Stimulated activated naive CD4-positive, alpha-beta T cell (primary cell): ENCODE results near the gene HECA.
"Not testable (repeated sequence)": the region's sequence is repeated elsewhere in the genome, so short reads cannot be mapped to it uniquely, and the experiment has no call there.

Experiments used
- DNase-seq, 6 experiments: peaks; one replicate each; lab custom pipeline; 2025; lab: John Stamatoyannopoulos, UW

HECA gene, protein sequence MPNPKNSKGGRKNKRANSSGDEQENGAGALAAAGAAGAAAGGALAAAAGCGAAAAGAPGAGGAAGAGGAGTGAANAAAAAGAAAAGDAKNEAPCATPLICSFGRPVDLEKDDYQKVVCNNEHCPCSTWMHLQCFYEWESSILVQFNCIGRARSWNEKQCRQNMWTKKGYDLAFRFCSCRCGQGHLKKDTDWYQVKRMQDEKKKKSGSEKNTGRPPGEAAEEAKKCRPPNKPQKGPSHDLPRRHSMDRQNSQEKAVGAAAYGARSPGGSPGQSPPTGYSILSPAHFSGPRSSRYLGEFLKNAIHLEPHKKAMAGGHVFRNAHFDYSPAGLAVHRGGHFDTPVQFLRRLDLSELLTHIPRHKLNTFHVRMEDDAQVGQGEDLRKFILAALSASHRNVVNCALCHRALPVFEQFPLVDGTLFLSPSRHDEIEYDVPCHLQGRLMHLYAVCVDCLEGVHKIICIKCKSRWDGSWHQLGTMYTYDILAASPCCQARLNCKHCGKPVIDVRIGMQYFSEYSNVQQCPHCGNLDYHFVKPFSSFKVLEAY

DNA sequence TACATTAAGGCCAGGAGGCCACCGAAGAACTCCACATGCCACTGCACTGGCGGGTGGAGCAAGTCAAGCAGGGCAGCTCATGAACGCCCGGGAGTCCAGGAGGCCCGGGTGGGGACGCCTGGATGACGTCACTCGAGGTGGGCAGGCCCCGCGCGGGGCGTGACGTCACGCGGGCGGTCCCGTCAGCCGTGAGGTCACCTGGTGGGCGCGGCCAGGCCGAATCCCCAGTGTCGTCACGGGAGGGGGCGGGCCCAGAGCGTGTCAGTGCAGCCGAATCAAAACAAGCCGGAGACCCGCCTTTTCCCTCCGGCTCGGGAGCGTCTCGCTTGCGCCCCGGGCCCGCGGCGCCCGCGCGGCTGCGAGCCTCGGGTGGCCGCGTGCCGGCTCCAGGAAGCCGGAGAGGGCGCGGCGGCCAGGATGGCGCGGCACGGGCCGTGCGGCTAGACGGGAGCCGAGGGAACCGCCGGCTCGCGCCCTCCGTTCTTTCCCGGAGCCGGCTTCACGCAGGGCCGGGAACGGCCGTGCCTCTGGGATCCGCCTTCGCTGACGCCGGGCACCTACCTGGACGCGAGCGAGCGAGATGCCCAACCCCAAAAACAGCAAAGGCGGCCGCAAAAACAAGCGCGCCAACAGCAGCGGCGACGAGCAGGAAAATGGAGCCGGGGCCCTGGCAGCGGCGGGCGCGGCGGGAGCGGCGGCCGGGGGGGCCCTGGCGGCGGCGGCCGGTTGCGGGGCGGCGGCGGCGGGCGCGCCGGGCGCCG lies at the start of gene HECA:
Gene HECA (plus strand): TSS at position 264 of the 761 bp plus-strand sequence. CDS start 317 bp downstream, at position 581.
- DNase-seq, result peak; percentile 98 to 99 (median 99)

DNA sequence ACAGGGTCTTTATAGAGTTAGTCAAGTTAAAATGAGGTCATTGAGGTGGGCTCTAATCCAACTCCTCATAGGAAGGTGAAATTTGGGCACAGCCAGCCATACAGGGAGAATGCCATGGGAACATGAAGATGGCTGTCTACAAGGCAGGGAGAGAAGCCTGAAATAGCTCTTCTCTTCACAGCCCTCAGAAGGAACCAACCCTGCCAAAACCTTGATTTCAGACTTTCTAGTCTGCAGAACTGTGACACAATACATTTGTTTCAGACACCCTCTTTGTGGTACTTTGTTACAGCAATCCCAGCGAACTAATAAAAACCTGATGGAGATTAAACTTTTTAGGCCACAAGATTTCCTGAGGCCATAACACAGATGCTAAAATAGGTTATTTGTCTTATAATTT lies 43.1 kb upstream of the HECA start:
- DNase-seq, result no peak

DNA sequence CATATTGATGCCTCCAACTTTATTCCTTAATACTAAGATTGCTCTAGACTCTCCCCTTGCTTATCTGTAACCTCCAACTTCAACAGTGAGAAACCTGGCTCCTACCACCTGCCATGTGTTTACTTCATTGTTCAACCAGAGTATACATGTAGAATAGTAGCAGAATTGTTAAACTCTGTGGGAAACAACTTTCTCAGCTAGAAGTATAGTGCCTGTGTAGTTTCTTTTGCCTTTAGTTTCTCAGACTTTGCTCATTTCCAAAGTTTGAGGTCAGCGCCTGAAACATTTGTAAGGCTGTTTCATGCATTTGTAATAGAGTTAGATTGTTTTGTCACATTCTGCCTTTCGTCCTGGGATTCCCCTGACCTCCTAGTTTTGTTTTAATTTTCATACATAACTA lies 34.9 kb upstream of the HECA start:
- no peak for DNase-seq

DNA sequence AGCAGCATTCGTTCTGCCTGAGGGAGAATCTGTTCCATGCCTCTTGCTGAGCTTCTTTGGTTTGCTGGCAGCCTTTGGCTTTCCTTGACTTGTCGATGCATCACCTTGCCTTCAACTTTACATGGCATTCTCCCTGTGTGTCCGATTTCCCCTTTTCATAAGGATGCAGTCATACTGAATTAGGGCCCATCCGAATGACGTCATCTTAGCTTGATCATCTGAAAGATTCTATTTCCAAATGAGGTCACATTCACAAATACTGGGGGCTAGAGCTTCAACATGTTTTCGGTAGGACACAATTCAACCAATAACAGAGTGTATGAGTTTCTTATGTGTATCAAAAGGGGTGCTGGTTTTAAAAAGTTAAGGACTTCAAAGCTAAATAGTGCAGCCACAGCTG lies 27.8 kb upstream of the HECA start:
- no peak for DNase-seq

DNA sequence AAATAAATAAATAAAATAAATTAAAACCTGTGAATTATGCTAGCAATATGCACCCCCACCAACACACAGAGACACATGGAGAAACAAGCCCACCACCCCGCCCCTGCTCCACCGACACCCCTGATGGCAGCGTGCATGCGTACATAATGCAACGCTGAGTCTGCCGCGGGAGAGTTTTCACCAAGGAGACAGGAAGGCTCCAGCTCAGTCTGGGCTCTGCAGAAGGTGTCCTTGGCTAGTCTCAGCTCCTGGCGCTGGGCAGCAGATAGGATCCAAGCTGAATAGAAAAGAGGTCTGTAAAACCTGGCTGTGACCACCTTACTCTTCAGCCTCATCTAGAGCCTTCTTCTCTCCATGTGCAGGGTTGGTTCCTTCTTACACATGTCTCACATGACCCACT lies 26.5 kb upstream of the HECA start:
- no peak for DNase-seq

DNA sequence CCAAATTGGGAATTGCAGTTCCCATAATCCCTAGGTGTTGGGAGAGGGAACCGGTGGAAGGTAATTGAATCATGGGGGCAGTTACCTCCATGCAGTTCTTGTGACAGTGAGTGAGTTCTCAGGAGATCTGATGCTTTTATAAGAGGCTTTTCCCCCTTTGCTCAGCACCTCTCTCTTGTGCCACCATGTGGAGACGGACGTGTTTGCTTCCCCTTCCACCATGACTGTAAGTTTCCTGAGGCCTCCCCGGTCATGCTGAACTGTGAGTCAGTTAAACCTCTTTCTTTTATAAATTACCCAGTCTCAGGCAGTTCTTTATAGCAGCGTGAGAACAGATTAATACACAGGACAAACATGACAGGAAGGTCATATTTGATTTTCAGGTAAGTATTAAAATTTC lies 25.3 kb upstream of the HECA start:
- no peak for DNase-seq

DNA sequence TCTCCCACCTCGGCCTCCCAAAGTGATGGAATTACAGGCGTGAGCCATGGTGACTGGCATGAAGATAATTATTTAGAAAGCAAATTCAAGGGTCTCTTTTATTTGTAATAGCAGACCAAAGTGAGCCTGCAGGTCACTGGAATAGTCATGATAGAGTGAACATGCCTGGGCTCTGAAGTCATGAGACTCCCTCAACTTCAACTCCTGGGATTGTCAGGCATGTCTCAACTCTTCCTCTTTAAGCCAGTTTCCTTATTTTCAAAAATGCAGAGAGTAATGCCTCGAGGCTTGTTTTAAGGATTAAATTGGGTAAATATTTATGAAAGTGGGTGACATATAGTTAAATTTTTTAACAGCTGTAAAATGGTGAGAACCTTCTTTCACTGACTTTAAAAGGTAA lies 22.7 kb upstream of the HECA start:
- DNase-seq, result no peak

DNA sequence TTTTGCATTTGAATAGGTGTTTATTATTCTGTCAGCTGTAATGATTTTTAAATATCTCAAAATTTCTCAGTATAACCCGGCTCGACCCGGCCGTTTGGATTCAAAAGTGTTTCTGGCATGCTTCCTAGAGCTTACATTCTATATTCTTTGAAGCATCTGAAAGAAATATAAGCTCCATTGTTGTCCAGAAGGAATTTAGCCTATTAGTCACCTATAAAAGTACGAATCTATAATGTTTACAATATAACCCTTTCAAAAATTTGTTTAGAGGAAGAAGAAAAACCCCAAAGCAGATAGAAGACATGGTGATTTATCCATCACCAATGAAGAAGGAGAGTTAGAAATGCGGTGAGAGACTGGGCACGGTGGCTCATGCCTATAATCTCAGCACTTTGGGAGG lies 22.3 kb upstream of the HECA start:
- DNase-seq, result no peak

DNA sequence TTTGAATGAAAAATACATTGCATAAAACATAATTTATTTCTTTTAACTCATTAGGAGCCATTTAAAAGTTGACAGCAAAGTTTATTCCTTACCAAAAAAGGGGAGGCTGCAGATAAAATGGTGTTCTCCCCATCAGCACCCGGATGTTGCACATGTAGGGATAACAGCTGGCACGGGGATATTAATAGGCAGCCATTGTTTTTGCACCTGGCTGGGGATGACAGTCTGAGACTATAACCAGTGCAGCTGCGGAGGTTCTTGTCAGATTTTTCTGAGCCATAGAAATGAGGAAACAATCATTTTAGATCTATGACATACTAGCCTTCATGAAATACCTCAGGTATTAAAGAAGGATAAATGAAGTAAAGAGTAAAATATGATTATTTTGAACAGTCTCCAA lies 20.1 kb upstream of the HECA start:
- DNase-seq, result no peak

DNA sequence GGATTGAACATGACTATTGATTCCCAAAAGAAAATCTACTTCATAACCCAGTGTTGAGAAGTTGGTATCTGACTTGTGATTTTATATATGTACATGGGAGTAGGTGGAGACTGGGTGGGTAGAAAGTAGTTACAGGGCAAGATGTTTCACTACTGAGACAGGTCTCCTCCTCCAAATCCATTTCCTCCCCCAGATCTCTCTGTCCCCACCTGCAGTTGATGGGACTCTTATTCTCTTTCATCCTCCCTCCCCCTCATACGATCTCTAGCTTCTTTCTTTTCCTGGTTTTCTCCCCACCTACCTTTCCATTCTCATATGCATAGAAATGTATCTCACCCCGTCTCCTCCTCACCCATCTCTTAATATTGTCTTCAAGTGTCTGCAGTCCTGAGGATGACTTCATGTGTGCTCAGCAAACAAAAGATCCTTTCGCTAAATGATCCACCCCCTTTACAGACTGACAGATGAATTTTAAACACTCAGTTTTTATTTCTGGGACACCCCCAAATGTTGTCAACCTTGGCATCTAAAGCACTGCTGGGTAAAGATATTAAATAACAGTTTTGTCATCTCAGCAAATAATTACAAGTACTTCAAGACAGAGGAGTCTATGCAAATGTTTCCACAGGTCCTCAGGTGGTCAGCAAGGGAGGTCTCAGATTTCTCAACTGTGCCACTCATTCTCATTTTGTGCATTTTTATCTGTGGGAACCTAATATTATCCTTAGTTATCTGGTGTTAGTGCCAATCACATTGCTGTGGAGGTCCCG lies 18.7 kb upstream of the HECA start:
- no peak for DNase-seq

DNA sequence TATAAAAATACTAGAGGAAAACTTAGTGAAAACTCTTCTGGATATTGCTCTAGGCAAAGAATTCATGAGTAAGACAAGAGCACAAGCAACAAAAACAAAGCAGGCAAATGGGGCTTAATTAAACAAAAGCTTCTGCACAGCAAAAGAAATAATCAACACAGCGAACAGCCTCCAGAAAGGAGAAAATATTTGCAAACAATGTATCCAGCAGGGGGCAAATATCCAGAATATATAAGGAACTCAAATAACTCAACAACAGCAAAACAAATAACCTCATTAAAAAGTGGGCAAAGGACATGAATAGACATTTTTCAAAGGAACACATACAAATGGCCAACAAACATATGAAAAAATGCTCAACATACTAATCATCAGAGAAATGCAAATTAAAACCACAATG lies 17.1 kb upstream of the HECA start:
- DNase-seq, result no peak

DNA sequence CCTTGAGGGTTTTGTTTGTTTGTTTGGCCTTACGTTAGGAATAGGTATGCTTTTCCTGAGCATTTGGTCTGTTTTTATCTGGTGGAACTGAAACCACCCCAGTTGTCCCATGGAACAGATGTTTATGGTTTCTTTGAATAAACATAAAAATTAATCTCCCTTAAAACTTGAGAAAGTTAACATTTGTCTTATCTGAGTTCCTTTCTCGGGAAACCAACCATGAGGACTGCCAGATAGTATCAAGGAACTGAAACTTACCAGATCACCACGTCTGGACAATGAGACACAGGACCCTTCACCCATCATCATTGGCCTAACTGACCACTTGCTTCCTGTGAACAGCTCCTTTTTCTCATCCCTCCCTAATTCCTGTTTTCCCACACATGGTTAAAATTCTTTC lies 15.3 kb upstream of the HECA start:
- DNase-seq, result no peak

DNA sequence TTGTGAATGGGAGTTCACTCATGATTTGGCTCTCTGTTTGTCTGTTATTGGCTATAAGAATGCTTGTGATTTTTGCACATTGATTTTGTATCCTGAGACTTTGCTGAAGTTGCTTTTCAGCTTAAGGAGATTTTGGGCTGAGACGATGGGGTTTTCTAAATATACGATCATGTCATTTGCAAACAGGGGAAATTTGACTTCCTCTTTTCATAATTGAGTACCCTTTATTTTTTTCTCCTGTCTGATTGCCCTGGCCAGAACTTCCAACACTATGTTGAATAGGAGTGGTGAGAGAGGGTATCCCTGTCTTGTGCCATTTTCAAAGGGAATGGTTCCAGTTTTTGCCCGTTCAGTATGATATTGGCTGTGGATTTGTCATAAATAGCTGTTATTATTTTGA lies 12.1 kb upstream of the HECA start:
- not testable (repeated sequence) for DNase-seq

DNA sequence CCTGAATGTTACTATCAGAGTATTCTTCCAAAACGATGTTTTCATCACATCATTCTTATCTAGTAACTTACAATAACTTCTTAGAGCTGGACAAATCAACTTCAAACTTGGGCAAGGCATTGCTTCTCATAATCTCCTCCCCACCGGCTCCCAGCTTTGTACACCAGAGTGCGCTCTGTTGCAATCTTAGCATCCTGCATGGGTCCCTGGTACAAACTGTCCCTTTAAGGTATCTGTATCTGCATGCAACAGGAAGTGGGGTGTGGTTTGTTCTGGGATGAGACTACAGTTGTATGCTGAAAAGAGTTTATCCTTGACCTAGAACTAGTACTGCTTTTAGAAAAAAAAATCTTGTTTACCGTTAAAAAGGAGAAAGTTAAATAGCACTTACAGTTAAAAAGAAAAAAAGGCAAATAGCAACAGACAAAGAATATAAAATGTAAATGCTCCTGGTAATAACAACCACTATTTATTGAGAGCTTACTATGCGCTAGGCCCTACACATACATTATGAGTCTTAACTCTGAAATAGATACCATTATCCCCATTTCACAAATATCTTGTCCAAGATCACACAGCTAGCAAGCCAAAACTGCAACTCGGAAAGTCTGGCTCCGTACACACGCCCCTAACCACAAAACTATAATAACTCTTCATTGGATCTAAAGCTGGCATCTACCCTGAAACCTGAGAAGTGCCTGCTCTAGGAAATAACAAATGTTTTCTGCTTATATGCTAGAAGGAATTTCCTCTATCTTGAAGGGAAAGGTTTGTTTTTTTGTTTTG lies 9.8 kb upstream of the HECA start:
- peak; percentile 37 to 89 (median 76) for DNase-seq

DNA sequence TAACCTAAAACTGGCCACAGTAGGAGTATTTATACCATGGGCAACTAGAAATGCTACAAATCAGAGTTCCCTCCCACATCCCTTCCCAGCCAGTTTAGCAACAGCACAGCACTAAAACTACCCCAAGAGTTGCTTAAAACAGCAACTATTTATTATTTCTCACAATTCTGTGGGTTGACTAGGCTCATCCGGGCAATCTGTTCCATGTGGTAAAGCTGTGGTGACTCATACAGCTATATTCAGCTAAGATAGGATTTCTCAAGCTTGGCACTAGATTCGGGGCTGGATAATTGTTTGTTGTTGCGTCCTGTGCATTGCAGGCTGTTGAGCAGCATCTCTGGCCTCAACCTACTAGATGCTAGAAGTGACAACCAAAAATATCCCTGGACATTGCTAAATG lies 8.6 kb upstream of the HECA start:
- no peak for DNase-seq

DNA sequence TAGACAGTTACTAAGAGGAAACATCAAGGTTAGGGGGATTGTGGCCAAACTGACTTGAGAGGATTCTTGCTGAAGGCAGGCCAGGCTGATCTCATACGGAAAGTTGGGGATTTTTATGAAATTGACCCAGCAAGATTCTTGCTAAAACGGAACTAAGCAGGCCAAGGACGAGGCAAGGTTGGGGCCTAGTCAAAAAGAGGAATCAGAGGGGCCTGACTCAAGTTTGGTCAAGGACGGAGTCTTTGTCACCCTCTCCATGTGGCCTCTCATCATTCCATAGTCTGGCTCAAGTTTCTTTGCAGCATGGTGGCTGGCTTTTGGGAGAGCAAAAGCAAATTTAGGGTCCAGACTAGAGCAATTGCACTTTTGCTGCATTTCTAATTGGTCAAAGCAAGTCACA lies 7.9 kb upstream of the HECA start:
- DNase-seq, result no peak

DNA sequence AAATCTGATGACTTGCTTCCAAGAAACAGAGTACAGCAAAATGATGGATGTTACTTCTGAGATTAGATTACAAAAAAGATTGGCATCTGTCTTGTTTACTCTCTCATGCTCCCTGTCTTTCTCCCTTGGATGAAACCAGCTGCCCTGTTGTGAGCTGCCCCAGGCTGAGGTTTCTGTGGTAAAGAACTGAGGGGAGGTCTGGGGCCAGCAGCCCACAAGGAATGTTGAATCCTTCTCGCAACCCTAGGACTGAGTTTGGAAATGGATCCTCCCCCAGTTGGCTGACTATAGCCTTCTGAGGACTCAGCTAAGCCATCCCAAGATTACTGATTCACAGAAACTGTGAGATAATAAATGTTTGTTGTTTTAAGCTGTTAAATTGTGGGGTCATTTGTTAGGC lies 5.6 kb upstream of the HECA start:
- no peak for DNase-seq

DNA sequence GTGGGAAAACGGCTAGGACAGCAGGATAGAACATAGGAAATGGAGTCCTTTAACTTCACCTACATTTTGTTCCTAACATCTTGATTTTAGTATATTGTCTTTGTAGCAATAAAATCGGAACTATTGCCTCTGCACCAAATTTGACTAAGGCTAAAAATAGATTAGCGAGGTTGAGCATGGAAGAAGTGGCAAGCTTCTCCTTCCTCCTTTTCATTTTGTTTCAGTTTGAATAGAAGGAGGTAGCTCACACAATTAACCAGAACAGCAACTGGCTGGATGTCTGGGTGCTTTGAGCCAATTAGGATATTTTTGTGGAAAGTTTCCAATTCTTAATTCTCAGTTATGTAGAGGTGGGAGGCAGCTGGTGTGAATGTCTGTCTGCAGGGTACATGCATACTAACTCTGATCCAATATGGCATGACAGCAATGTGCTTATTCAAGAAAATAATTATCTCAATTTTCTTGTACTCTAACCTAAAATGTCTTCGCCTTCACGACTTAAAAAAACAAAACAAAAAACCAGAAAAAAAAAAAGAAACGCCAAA lies 3.1 kb upstream of the HECA start:
- no peak for DNase-seq

DNA sequence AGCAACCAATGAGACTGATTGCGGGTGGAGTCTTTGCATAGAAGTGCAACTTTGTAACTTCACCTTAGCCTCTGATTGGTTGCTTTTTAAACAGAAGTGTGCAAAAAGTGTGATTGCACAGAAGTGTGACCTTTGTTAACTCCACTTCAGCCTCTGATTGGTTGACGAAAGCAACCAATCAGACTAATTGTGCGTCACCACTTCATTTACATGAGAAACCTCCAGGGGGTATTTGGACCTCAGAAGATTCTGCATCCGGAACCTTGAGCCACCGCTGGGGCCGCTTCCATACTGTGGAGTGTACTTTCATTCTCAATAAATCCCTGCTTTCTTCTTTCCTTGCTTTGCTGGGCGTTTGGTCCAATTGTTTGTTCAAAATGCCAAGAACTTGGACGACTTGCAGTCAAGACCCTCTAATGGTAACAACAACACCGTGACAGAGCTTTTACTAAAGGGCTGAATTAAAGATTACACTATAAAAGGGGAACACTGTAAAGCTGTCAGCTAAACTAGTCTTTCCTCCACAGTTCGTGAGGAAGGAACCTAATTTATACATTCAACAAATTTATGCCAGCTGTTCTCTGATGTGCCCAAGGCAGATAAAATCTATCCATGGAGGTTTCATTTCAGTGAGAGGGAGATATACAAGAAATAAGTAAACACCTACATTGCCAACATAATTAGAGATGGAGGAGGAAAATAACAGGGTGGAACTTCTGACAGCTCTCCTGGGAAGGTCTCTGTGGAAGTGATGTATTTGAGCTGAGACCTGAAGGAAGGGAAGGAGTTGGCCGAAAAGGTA lies 1.4 kb upstream of the HECA start:
- no peak for DNase-seq

DNA sequence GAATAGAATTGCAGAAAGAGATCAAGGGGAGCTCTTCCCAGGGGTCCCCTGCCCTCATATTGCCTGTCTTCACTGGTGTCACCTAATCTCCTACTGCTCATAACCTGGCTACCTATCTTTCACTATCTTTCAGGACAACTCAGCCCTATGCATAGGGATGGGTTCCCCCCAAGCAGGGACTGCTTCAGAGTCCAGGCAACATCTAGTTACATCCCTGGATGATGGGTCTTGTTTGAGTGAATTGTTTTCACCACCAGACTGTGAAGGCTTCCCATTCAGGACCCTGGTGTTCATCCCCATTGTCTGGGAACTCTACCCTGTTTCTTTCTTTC lies 850 bp upstream of the HECA start:
- no peak for DNase-seq
